Aorta (tissue), 5 donors: ENCODE results near the gene RHEB. TPM values are rescaled to one million over a fixed set of nuclear protein-coding genes. Genes with fewer than 3 reads are reported as not detected.
A peak's percentile ranks its signal among the peaks of the same experiment; 100 is the strongest.

Source experiments
- ATAC-seq: fragments of 200-7000 bp; cut with Tn5 transposase; one replicate; pipeline ENCODE4 v1.9.1; 2022; ENCODE audit warnings: moderate library complexity; ENCODE audit not compliant: low FRiP score
- DNase-seq, 2 donors: peaks; one replicate each; pipeline ENCODE4 v3.0.0-alpha.2; 2020
- H3K27ac ChIP-seq, 2 donors: one replicate each; pipeline ENCODE4 v1.5.1; 2013; ENCODE audit warnings: low read length in 2 of 2, mild to moderate bottlenecking in 2 of 2, moderate library complexity in 2 of 2, control low read depth in 1 of 2, inconsistent platforms in 1 of 2, low read depth in 1 of 2
- H3K27me3 ChIP-seq, 2 donors: one replicate each; pipeline ENCODE4 v1.6.1; 2013; ENCODE audit warnings: control low read depth in 1 of 2, low read length in 1 of 2, mild to moderate bottlenecking in 1 of 2, moderate library complexity in 1 of 2; ENCODE audit not compliant: insufficient read depth in 2 of 2, control insufficient read depth in 1 of 2
- H3K36me3 ChIP-seq, 2 donors: one replicate each; pipeline ENCODE4 v1.6.1; 2013; ENCODE audit warnings: control low read depth in 1 of 2, low read length in 1 of 2, mild to moderate bottlenecking in 1 of 2; ENCODE audit not compliant: insufficient read depth in 2 of 2, control insufficient read depth in 1 of 2
- H3K4me1 ChIP-seq, 2 donors: one replicate each; pipeline ENCODE4 v1.6.1; 2013; ENCODE audit warnings: low read length in 2 of 2, control low read depth in 1 of 2, mild to moderate bottlenecking in 1 of 2, moderate library complexity in 1 of 2; ENCODE audit not compliant: insufficient read depth in 2 of 2, control insufficient read depth in 1 of 2
- H3K4me3 ChIP-seq, 2 donors: one replicate each; pipeline ENCODE4 v1.5.1; 2013; ENCODE audit warnings: low read length in 2 of 2, control low read depth in 1 of 2, mild to moderate bottlenecking in 1 of 2
- H3K9me3 ChIP-seq: one replicate; pipeline ENCODE4 v1.6.1; 2013; ENCODE audit warnings: mild to moderate bottlenecking, low read length; ENCODE audit not compliant: control insufficient read depth
- WGBS, 2 donors: extraction: QIAGEN DNeasy Blood & Tissue Kit; methylation state at CpG; one replicate each; pipeline ENCODE4 v1.1.7; 2013; 5-methylcytosine and 5-hydroxymethylcytosine counted together
- intact Hi-C, 2 donors: fragments of 100-400 bp; cut with DNase I; formaldehyde crosslinking; loops; one replicate each; pipeline versions ENCODE4 v1.14.2 to v1.15.0; 2022
- polyA plus RNA-seq, 2 donors: library from polyadenylated mRNA; stranded (reverse); fragments of 200-250 nt; gene quantifications; one replicate each; pipeline ENCODE4 v1.2.3, GENCODE V29; 2013
- total RNA-seq, 2 donors: library from RNA; stranded (reverse); fragmentation: NEBNext Ultra II Directional; extraction: Animal tissue kit (Norgen Biotek cat#: 25700); gene quantifications; one replicate each; pipeline ENCODE4 v1.2.1, GENCODE V29; 2021
- donor health status: healthy with polysubstance abuse.
- donor health status: Bipolar disorder and iron deficiency.
- donor health status: DM: no; HTN: no; CAD: no.
- donor health status: DM: no; HTN: no; CAD: no.
- donor health status: DM: yes; HTN: yes; CAD: no.

The RHEB gene
- total and polyA plus RNA-seq, 4 donors = 78.8 to 122 (median 107) TPM

DNA sequence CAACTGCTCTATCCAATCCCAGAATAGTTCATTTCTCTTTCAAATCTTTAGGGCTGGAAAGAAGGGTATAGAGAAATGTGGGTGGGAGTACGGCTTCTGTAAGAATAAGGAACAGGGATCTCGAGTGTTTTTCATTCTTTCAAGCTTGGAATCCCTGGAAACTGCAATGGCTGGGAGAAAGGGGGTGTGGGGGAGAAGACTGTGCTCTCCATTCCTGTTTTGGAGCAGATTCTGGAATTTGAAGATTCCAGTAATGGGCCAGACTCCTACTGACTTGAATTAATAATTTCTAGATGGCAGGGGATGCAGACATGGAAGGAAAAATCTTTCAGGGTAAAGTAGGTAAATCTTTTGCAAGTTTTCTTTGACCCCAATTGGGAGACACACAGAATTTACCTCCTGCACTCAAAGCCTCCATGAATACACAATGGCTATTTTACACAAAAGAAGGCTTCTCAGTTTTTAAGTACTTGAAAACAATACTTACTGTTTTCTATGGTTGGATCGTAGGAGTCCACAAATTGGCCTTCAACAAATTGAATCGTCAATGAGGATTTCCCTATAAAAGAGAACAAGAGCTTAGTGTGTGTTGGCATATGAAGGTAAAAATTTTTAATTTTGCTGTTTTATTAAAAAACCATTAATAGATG, 29.1 kb downstream of the RHEB start:
- Histone ChIP-seq H3K4me1 (peaks cover 2 to 10% of the 10 kb centered on the region in 2 donors), H3K27ac (no peak overlapping the region), H3K27me3 (no peaks in the 10 kb centered on the region), H3K36me3 (peaks cover 0 to 2% of the 10 kb centered on the region in 2 donors), H3K4me3 (no peak overlapping the region), H3K9me3 (no peaks in the 10 kb centered on the region)
- WGBS, 2 donors = 69 to 72% methylated on average over 4 of the region's 4 CpGs
- no peak for ATAC-seq
- intact Hi-C loops = no loop called here
- DNase-seq = no peak

DNA sequence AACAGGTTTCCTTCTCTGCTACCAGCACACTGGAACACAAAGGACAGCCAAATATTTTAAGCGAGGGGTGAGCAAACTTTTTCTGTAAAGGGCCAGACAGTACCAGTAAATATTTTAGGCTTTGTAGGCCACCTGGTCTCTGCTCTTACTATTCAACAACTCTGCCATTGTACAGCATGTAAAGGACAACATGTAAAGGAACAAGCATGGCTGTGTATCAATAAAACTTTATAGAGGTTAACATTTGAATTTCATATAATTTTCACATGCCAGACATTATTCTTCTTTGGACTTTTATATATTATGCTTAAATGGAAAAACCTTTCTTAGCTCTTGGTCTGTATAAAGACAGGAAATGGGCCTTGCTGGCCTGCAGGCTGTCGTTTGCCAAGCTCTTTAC, 30.2 kb downstream of the RHEB start:
- 39 to 42% methylated on average over 2 of the region's 2 CpGs for WGBS, 2 donors
- Histone ChIP-seq H3K4me3 (no peak overlapping the region), H3K4me1 (peaks cover 2 to 10% of the 10 kb centered on the region in 2 donors), H3K27me3 (no peaks in the 10 kb centered on the region), H3K9me3 (no peaks in the 10 kb centered on the region), H3K36me3 (peaks cover 0 to 2% of the 10 kb centered on the region in 2 donors), H3K27ac (no peak overlapping the region)
- DNase-seq (no peak), ATAC-seq (no peak)
- intact Hi-C loops = no loop called here

GRCh38 chr7:151488096-151488495, 31.6 kb downstream of the RHEB start:
- no peak for ATAC-seq
- DNase-seq = no peak
- Histone ChIP-seq H3K36me3 (peaks cover 0 to 2% of the 10 kb centered on the region in 2 donors), H3K4me1 (peaks cover 3 to 10% of the 10 kb centered on the region in 2 donors), H3K27me3 (no peaks in the 10 kb centered on the region), H3K9me3 (no peaks in the 10 kb centered on the region), H3K4me3 (no peak overlapping the region), H3K27ac (no peak overlapping the region)
- intact Hi-C loops = no loop called here

DNA sequence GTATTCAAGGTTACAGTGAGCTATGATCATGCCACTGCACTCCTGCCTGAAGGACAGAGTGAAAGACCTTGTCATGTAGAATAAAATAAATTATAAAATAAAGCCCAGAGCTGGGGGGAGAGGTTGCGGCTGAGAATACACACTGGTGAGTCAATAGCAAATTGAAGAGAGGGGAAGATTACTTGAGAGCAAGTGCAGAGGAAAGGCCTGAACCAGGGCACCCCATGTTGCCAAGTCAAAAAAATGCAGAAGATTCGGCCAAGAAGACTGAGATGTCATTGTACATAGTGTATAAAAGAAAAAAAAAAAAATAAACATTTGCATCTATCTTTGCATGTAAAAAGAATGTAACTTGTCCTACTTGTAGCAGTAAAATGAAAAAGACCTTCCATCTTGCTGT, 32.5 kb downstream of the RHEB start:
- no peak for DNase-seq
- Histone ChIP-seq H3K27ac (no peak overlapping the region), H3K4me3 (no peak overlapping the region), H3K4me1 (peaks cover 3 to 10% of the 10 kb centered on the region in 2 donors), H3K36me3 (peaks cover 0 to 2% of the 10 kb centered on the region in 2 donors), H3K9me3 (no peaks in the 10 kb centered on the region), H3K27me3 (no peaks in the 10 kb centered on the region)
- ATAC-seq = no peak
- 51 to 57% methylated on average over 2 of the region's 2 CpGs for WGBS, 2 donors
- intact Hi-C loops = no loop called here

DNA sequence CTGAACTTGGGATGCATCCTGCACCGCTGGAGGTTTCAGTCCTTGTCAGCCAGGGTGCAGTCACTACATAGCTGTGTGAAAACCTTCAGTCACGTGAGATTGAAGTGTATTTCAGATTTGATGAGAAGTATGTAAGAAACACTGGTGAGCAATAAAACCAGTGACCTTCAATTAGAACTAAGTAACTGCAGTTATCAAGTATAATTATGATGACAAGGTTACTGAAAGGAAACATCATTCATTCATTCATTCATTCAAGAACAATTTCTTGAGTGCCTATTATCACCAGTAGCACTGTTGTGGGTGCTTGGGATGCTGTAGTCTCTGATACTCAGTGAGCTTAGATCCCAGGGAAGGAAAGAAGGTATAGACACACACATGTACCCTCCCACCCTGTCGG, 33.6 kb downstream of the RHEB start:
- H3K27me3 ChIP-seq = no peaks in the 10 kb centered on the region
- H3K4me1 ChIP-seq = peaks cover 3 to 10% of the 10 kb centered on the region in 2 donors
- H3K36me3 ChIP-seq = peaks cover 0 to 2% of the 10 kb centered on the region in 2 donors
- ATAC-seq (no peak), DNase-seq (no peak)
- no peaks in the 10 kb centered on the region for H3K9me3 ChIP-seq
- H3K4me3 ChIP-seq = no peak overlapping the region
- H3K27ac ChIP-seq = no peak overlapping the region
- intact Hi-C loops = no loop called here
- WGBS, 2 donors = 90 to 91% methylated on average over 3 of the region's 3 CpGs

GRCh38 chr7:151484971-151485707, 34.6 kb downstream of the RHEB start:
- H3K4me3 ChIP-seq = no peak overlapping the region
- H3K4me1 ChIP-seq = peaks cover 2 to 10% of the 10 kb centered on the region in 2 donors
- no peaks in the 10 kb centered on the region for H3K27me3 ChIP-seq
- DNase-seq (peak in 1 of 2 donors; percentile 61), ATAC-seq (no peak)
- peak overlapping the region in 1 of 2 donors; percentile 90 for H3K27ac ChIP-seq
- H3K36me3 ChIP-seq = peaks cover 0 to 2% of the 10 kb centered on the region in 2 donors
- no peaks in the 10 kb centered on the region for H3K9me3 ChIP-seq
- intact Hi-C loops = no loop called here
- 26 to 27% methylated on average over 7 of the region's 7 CpGs for WGBS, 2 donors

GRCh38 chr7:151483711-151483983, 36.0 kb downstream of the RHEB start:
- Histone ChIP-seq H3K9me3 (no peaks in the 10 kb centered on the region), H3K27ac (no peak overlapping the region), H3K27me3 (no peaks in the 10 kb centered on the region), H3K4me1 (peaks cover 2 to 10% of the 10 kb centered on the region in 2 donors), H3K4me3 (no peak overlapping the region), H3K36me3 (peaks cover 0 to 2% of the 10 kb centered on the region in 2 donors)
- intact Hi-C loops = no loop called here
- WGBS, 2 donors = 80% methylated on average over 1 of the region's 1 CpG
- DNase-seq (no peak), ATAC-seq (no peak)

- H3K4me3 ChIP-seq = no peak overlapping the region
- 91 to 92% methylated on average over 8 of the region's 8 CpGs for WGBS, 2 donors
- H3K4me1 ChIP-seq = peaks cover 2 to 10% of the 10 kb centered on the region in 2 donors
- no peaks in the 10 kb centered on the region for H3K9me3 ChIP-seq
- intact Hi-C loops = no loop called here
- H3K27me3 ChIP-seq = no peaks in the 10 kb centered on the region
- H3K36me3 ChIP-seq = peaks cover 0 to 2% of the 10 kb centered on the region in 2 donors
- DNase-seq (no peak), ATAC-seq (no peak)
- no peak overlapping the region for H3K27ac ChIP-seq
Observed at GRCh38 chr7:151482883-151483710, 36.6 kb downstream of the RHEB start.
